ENCODE data around the gene NAV3. TPM values are rescaled to one million over a fixed set of nuclear protein-coding genes. Genes with fewer than 3 reads are reported as not detected.

Gene NAV3
- total RNA-seq, 2 donors from 2014 or later, result 2.6 to 6.6 TPM

- DNase-seq, result no peak
- 79 to 87% methylated on average over 4 of the region's 4 CpGs for WGBS, 2 donors
- no peak for ATAC-seq
Measured at GRCh38 chr12:77818351-77818750, 12.3 kb upstream of the NAV3 start.

GRCh38 chr12:77821699-77822203, 8.9 kb upstream of the NAV3 start:
- DNase-seq (no peak), ATAC-seq (no peak)
- Histone ChIP-seq H3K4me3 (no peak overlapping the region), H3K4me1 (no peaks in the 10 kb centered on the region), H3K27me3 (no peaks in the 10 kb centered on the region), H3K36me3 (replicated peaks in 1 of 2; ENCODE audit: insufficient read depth in 1 of 2, low read depth in 2 of 2) (no peaks in the 10 kb centered on the region), H3K27ac (no peak overlapping the region), H3K9me3 (no peaks in the 10 kb centered on the region)
- WGBS, 2 donors, result 53% methylated on average over 2 of the region's 2 CpGs
- no peak for TF ChIP-seq POLR2A (IDR thresholded peaks at IDR 0.05)
- TF ChIP-seq CTCF (IDR thresholded peaks at IDR 0.05), result no peak
- intact Hi-C loops (cut with DNase I), result no loop called here

More at GRCh38 chr12:77818351-77818750, 12.3 kb upstream of the NAV3 start:
- no peaks in the 10 kb centered on the region for H3K27me3 ChIP-seq
- no peaks in the 10 kb centered on the region for H3K36me3 ChIP-seq (replicated peaks in 1 of 2; ENCODE audit: insufficient read depth in 1 of 2, low read depth in 2 of 2)
- H3K27ac ChIP-seq, result no peak overlapping the region
- TF ChIP-seq CTCF (IDR thresholded peaks at IDR 0.05) (no peak), POLR2A (IDR thresholded peaks at IDR 0.05) (no peak)
- no peaks in the 10 kb centered on the region for H3K9me3 ChIP-seq
- no peak overlapping the region for H3K4me3 ChIP-seq
- intact Hi-C loops (cut with DNase I), result no loop called here
- no peaks in the 10 kb centered on the region for H3K4me1 ChIP-seq

DNA sequence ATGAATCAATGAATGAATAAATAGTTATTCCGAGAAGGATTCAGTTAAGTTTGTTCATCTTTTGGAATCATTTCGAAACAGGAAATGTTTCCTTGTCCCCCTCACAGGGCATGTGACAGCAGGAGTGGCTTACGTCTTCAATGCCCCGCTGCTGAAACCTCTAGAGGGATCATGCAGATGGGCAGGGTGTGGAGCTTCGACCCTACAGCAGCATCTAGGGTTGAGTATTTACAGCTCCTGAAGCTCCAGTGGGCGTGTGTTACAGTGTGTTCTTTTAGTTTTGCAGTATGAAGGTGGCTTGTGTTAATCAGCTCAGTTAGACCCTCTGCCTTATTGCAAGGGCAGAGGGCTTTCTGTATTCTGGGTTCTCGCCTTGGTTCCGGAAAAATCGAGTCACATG, 2.6 kb downstream of the NAV3 start:
- ATAC-seq (no peak), DNase-seq (no peak)
- H3K9me3 ChIP-seq, result no peaks in the 10 kb centered on the region
- WGBS, 2 donors, result 64 to 74% methylated on average over 9 of the region's 9 CpGs
- H3K27me3 ChIP-seq, result no peaks in the 10 kb centered on the region
- no peaks in the 10 kb centered on the region for H3K4me1 ChIP-seq
- no peak overlapping the region for H3K4me3 ChIP-seq
- intact Hi-C loops (cut with DNase I), result no loop called here
- no peaks in the 10 kb centered on the region for H3K36me3 ChIP-seq (replicated peaks in 1 of 2; ENCODE audit: insufficient read depth in 1 of 2, low read depth in 2 of 2)
- H3K27ac ChIP-seq, result no peak overlapping the region
- TF ChIP-seq CTCF (IDR thresholded peaks at IDR 0.05) (no peak), POLR2A (IDR thresholded peaks at IDR 0.05) (no peak)

GRCh38 chr12:77834618-77835017, 3.9 kb downstream of the NAV3 start:
- TF ChIP-seq POLR2A (IDR thresholded peaks at IDR 0.05) (no peak), CTCF (IDR thresholded peaks at IDR 0.05) (no peak)

GRCh38 chr12:77835969-77836368, 5.3 kb downstream of the NAV3 start:
- TF ChIP-seq CTCF (IDR thresholded peaks at IDR 0.05) (no peak), POLR2A (IDR thresholded peaks at IDR 0.05) (no peak)
- Histone ChIP-seq H3K4me3 (no peak overlapping the region), H3K27me3 (no peaks in the 10 kb centered on the region), H3K36me3 (replicated peaks in 1 of 2; ENCODE audit: insufficient read depth in 1 of 2, low read depth in 2 of 2) (no peaks in the 10 kb centered on the region), H3K27ac (no peak overlapping the region), H3K4me1 (no peaks in the 10 kb centered on the region), H3K9me3 (no peaks in the 10 kb centered on the region)
- ATAC-seq (peak; percentile 18), DNase-seq (no peak)
- intact Hi-C loops (cut with DNase I), result no loop called here

More at GRCh38 chr12:77834618-77835017, 3.9 kb downstream of the NAV3 start:
- Histone ChIP-seq H3K27ac (no peak overlapping the region), H3K9me3 (no peaks in the 10 kb centered on the region), H3K27me3 (no peaks in the 10 kb centered on the region), H3K4me1 (no peaks in the 10 kb centered on the region), H3K36me3 (replicated peaks in 1 of 2; ENCODE audit: insufficient read depth in 1 of 2, low read depth in 2 of 2) (no peaks in the 10 kb centered on the region), H3K4me3 (no peak overlapping the region)
- 61 to 64% methylated on average over 2 of the region's 2 CpGs for WGBS, 2 donors
- intact Hi-C loops (cut with DNase I), result no loop called here
- ATAC-seq, result no peak
- DNase-seq, result no peak

Measured in body of pancreas (tissue), 4 donors.